HG03097 (cell line): Measurements from ENCODE around the gene SLCO6A1.
"Not testable (repeated sequence)": the region's sequence is repeated elsewhere in the genome, so short reads cannot be mapped to it uniquely, and the experiment has no call there.

Experiments
- ATAC-seq: cut with Tn5 transposase; IDR thresholded peaks from one replicate; pipeline ENCODE4 v1.9.1; 2021; ENCODE audit not compliant: unreplicated experiment, low FRiP score

The SLCO6A1 gene, protein sequence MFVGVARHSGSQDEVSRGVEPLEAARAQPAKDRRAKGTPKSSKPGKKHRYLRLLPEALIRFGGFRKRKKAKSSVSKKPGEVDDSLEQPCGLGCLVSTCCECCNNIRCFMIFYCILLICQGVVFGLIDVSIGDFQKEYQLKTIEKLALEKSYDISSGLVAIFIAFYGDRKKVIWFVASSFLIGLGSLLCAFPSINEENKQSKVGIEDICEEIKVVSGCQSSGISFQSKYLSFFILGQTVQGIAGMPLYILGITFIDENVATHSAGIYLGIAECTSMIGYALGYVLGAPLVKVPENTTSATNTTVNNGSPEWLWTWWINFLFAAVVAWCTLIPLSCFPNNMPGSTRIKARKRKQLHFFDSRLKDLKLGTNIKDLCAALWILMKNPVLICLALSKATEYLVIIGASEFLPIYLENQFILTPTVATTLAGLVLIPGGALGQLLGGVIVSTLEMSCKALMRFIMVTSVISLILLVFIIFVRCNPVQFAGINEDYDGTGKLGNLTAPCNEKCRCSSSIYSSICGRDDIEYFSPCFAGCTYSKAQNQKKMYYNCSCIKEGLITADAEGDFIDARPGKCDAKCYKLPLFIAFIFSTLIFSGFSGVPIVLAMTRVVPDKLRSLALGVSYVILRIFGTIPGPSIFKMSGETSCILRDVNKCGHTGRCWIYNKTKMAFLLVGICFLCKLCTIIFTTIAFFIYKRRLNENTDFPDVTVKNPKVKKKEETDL

GRCh38 chr5:102498271-102499034 is at the start of gene SLCO6A1:
SLCO6A1 (minus strand) TSS chr5:102499001; CDS start chr5:102498844, 157 bp downstream.
- no peak for ATAC-seq

- ATAC-seq: no peak
These were observed 48.6 kb upstream of the SLCO6A1 start for GRCh38 chr5:102547141-102548035.

GRCh38 chr5:102545175-102545574 is 46.4 kb upstream of the SLCO6A1 start:
- no peak for ATAC-seq

DNA sequence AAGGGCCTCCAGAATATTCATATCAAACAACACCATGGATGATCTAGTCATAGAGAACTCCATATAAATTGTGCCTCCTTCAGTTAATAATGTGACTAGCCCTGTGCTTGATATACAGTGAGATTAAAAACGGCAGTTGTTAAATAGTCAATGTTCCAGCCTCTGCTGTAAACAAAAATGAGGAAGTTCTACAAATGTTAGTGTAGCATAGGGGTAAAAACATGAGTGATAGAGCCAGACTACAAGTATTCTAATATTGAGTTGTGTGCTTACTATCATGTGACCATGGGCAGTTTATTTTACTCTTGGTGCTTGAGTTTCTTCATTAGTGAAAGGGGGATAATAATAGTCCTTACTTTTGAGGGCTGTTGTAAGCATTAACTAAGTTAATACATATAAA is 43.3 kb upstream of the SLCO6A1 start:
- no peak for ATAC-seq

- ATAC-seq: no peak
These were observed 41.4 kb upstream of the SLCO6A1 start for GRCh38 chr5:102539996-102540728.

GRCh38 chr5:102539562-102539961 is 40.8 kb upstream of the SLCO6A1 start:
- ATAC-seq: no peak

GRCh38 chr5:102537011-102537410 is 38.2 kb upstream of the SLCO6A1 start:
- no peak for ATAC-seq

DNA sequence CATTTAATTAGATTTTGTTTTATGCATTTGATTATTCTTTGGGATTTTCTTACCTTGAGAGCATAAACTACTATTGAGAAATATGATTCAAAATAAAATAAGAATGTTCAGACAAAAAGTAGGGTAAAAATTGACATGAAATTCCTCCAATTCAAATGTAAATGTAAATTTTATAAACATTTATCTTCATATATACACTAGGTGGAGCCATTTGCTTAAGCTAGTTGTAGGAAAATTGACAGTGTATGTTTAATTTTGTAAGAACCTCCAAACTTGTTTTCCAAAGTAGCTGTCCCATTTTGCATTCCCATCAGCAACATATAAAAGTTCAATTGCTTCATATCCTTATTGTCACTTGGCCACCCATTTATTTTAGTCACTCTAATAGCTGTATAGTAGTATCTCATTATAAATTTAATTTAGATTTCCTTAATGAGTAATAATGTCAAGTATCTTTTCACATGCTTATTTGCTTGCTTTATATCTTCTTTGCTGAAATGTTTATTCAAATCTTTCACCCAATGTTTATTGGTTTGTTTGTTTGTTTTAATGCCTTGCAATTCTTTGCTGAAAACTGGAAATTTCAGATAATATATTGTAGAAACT is 37.6 kb upstream of the SLCO6A1 start:
- no peak for ATAC-seq

DNA sequence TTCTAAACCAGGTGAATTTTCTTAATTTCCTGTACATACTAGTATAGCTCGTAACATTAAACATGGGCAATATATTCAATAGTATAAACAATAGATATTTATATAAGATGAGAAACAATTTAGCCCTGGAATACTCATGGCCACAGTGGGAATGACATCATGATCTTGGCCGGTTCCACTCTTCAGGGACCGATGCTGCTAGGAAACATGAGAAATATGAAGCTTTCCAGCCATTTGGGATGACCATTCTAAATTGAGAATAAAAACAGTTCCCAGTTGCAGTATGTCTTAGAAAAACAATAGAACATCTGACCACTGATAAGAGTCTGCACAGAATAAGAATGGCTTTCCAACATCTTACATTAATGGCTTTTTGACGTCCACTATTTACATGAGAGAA is 33.3 kb upstream of the SLCO6A1 start:
- no peak for ATAC-seq

DNA sequence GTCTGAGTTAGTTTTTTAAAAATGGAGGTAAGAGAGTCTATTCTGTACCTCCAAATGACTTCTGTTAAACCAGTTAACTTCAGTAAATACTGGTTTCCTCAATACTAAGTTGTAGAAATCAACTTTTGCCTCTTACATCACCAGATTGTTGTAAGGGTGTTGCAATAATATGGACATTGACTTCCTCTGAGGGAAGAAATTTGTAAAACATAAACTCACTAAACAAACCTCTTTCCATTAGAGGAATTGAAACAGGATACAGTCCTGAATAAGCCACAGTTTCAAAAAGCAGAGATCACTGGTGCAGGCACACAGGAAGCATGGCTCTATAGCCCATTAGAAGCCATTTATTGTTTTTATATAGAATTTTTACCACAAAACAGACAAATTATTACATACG is 32.7 kb upstream of the SLCO6A1 start:
- ATAC-seq: peak; percentile 97

- no peak for ATAC-seq
These were observed 30.6 kb upstream of the SLCO6A1 start for GRCh38 chr5:102529447-102529846.

DNA sequence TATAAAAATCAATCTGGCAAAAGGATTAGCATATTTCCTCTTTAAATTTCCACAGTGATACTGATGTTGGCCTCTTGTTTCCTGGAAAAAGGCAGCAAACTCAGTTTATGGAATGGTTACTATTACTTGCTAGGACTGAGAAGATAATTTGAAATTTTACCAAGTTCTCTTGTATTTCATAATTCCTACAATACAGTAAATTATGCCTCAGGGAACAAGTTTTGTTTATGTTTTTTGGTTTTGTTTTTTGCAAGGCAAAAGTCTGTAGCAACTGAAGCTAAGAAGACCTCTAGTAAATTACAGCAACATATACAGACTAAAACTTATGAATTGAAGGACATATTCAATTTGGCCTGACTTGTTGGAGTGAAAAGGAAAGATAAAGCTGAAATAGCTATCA is 30.2 kb upstream of the SLCO6A1 start:
- no peak for ATAC-seq

DNA sequence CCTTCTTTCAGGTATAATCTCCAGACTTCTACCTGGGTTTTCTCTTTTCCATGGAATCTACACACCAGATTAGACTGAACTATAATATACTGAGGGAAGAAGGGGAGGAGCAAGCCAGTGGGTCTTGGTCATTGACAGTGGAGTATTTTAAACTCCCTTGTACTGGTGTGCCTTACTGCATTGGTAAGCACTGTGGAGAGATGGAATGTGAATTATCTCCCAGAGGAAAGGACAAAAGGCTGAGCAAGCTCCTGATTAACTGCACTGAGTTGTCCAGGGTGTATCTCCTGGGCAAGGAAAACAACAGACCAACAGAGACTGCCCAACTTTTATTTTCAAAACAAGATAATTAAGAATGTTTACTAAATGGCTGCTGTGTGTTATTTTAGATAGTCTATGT is 29.8 kb upstream of the SLCO6A1 start:
- no peak for ATAC-seq

DNA sequence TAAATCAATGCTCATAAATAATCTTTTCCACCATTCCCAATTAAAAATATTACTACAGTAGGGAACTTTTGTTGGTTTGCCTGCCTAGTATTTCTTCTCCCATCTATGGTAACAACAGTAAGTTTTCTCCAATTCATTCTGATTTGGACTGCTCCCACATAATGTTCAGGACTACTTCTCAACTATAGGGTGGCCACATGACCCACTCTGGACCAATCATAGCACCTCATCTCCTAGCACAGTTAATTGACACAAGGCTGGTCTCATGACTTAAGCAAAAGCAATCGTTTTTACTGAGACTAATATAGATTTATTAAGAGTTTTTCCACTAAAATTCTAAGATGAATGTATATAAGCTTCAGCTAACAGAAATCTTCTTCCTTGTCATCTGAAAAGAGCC is 28.7 kb upstream of the SLCO6A1 start:
- no peak for ATAC-seq

DNA sequence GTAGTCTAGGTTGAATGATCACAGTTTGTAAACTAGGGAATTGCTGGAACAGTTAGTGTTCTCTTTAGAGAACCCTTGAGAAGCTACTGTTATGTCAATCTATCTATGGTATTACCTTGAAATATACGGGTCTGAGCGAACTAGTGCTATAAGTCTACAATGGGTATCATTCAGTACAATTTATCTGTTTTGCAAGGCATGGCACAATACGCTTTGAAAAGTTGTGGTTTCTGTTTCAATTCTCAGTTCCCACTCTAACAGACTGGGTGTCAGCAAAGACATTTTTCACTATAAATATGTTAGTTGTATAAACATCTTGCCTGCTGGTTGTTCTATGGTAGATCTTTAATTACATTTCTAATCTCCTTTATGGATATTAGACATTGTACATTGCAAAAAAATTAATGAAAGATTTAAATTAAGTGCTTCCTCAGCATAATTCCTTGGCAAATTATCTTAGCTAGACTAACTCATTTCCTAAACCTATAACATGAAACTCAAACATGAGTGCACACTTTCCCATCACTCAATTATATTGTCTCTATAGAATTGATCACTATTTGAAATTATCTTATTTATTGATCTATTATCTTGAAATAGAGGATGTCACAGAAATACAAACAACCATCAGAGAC is 24.9 kb upstream of the SLCO6A1 start:
- peak; percentile 100 for ATAC-seq

DNA sequence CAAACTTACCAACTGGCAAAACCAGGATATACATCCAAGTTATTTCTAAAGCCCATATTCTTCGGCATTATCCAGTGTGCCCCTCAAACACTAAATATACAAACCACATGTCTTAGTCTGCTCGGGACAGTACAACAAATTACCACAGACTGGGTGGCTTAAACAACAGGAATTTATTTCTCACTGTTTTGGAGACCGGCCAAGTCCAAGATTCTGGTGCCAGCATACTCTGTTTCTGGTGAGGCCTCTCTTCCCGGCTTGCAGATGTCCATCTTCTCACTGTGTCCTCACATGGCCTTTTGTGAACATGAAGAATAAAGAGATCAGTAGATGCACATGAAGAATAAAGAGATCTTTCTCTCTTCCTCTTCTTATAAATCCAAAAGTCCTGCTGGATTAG is 12.9 kb upstream of the SLCO6A1 start:
- ATAC-seq: no peak

GRCh38 chr5:102491261-102491914 is 7.4 kb downstream of the SLCO6A1 start:
- ATAC-seq: not testable (repeated sequence)

- no peak for ATAC-seq
These were observed 15.1 kb downstream of the SLCO6A1 start for GRCh38 chr5:102483736-102484135.
